ENCODE data around the gene KIAA1755.

The KIAA1755 gene

DNA sequence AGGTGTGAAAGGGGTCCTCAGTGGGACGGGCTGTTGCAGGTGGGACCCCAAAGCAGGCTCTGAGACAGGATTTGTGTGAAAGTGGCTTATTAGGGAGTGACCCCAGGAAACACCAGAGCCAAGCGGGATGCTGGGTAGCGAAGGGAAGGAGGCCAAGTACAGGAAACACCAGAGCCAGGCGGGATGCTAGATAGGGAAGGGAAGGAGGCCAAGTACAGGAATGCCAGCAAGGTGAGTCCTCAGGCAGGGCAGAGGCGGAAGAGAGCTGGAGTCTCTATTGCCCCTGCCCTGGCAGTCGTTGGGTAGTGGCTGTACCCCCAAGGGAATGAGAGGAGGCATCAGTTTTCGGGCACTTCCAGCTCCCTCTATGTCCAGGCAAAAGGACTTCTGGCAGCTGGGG lies 65.0 kb downstream of the KIAA1755 start:
- Histone ChIP-seq H3K4me1 (ENCODE audit: control extremely low read depth in 1 of 4, control insufficient read depth in 4 of 4, insufficient read depth in 4 of 4, low read length in 3 of 4) (no peaks in the 10 kb centered on the region), H3K9me3 (ENCODE audit: control extremely low read depth in 1 of 5, control insufficient read depth in 4 of 5, insufficient read depth in 2 of 5, low read depth in 1 of 5, low read length in 4 of 5) (no peaks in the 10 kb centered on the region), H3K4me3 (ENCODE audit: control insufficient read depth in 1 of 7, extremely low read depth in 1 of 7, insufficient read depth in 4 of 7, low read depth in 2 of 7, low read length in 6 of 7) (no peak overlapping the region), H3K27ac (ENCODE audit: insufficient read depth in 1 of 2, low read depth in 1 of 2, low read length in 2 of 2, poor library complexity in 1 of 2, severe bottlenecking in 2 of 2) (no peak overlapping the region), H3K27me3 (replicated peaks in 2 of 5; ENCODE audit: control insufficient read depth in 4 of 5, insufficient read depth in 5 of 5, low read length in 4 of 5) (peaks cover 0 to 11% (median 2%) of the 10 kb centered on the region in 5 experiments), H3K36me3 (ENCODE audit: control insufficient read depth in 4 of 4, insufficient read depth in 4 of 4, low read length in 3 of 4) (no peaks in the 10 kb centered on the region)
- CTCF ChIA-PET = interaction anchor here (1.0 to 2.0 kb wide), 4 partner anchors 8 to 25 kb away, joined by 4 to 9 read pairs (median 6); no protein-coding TSS in a partner anchor
- 90% methylated on average over 7 of the region's 7 CpGs for WGBS (ENCODE audit: insufficient coverage)
- POLR2A ChIA-PET = no interaction called here
- DNase-seq = no peak

DNA sequence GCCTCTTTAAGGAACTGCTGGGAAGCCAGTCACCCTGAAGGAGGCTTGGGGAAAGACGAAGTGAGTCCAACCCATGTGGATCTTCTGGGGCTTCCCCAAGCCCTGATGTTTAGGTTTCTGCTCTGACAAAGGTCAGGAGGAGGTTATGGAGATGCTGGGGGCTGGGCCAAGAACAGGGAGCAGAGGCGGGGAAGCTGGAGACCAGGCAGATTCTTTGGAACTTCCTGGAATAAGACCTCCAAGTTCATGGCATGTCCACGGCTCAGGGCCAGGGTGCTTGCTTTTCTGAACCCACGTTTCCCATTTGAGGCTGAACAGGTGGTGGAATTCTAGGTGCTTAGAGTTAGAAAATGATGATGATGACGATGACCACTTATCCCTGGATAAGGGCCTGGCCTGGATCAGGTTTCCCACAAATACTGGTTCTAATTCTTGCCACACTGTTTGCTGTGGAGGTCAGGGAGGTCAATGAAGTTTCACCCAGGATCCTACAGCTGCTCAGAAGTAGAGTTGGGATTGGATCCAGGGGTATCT lies 65.5 kb downstream of the KIAA1755 start:
- H3K4me3 ChIP-seq (ENCODE audit: control insufficient read depth in 1 of 7, extremely low read depth in 1 of 7, insufficient read depth in 4 of 7, low read depth in 2 of 7, low read length in 6 of 7) = no peak overlapping the region
- H3K27ac ChIP-seq (ENCODE audit: insufficient read depth in 1 of 2, low read depth in 1 of 2, low read length in 2 of 2, poor library complexity in 1 of 2, severe bottlenecking in 2 of 2) = no peak overlapping the region
- H3K27me3 ChIP-seq (replicated peaks in 2 of 5; ENCODE audit: control insufficient read depth in 4 of 5, insufficient read depth in 5 of 5, low read length in 4 of 5) = peaks cover 0 to 11% (median 4%) of the 10 kb centered on the region in 5 experiments
- ChIA-PET POLR2A (no interaction called here), CTCF (interaction anchor here (1.0 to 2.0 kb wide), 3 partner anchors 14 to 26 kb away, joined by 4 to 9 read pairs (median 6); no protein-coding TSS in a partner anchor)
- no peaks in the 10 kb centered on the region for H3K4me1 ChIP-seq (ENCODE audit: control extremely low read depth in 1 of 4, control insufficient read depth in 4 of 4, insufficient read depth in 4 of 4, low read length in 3 of 4)
- H3K9me3 ChIP-seq (ENCODE audit: control extremely low read depth in 1 of 5, control insufficient read depth in 4 of 5, insufficient read depth in 2 of 5, low read depth in 1 of 5, low read length in 4 of 5) = no peaks in the 10 kb centered on the region
- no peak for DNase-seq
- no peaks in the 10 kb centered on the region for H3K36me3 ChIP-seq (ENCODE audit: control insufficient read depth in 4 of 4, insufficient read depth in 4 of 4, low read length in 3 of 4)
- 97% methylated on average over 4 of the region's 5 CpGs for WGBS (ENCODE audit: insufficient coverage)

DNA sequence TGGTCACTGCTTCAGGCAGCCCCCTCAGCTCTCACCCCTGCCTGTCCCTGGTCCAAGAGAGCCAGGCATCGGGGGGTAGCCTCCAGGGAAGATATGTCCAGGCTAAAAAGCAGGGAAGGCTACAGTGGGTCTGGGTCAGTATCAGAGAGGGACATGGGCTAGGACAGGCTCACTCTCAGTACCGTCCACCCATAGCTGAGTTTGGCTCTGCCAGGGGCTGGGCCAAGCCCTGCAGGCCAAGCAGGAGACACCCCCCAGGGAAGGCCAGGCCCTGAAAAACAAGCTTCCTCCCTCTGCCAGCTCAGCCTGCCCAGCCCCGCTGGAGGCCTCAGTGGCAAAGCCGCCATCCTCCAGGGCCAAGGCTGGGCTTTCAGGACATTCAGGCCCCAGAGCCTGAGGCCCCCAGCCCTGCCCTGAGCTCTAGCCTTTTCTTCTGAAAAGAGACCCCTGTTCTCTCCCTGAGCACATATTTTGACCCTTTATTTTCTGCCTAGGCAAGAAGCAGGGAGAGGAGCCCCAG lies 66.9 kb downstream of the KIAA1755 start:
- Histone ChIP-seq H3K9me3 (ENCODE audit: control extremely low read depth in 1 of 5, control insufficient read depth in 4 of 5, insufficient read depth in 2 of 5, low read depth in 1 of 5, low read length in 4 of 5) (no peaks in the 10 kb centered on the region), H3K27me3 (replicated peaks in 2 of 5; ENCODE audit: control insufficient read depth in 4 of 5, insufficient read depth in 5 of 5, low read length in 4 of 5) (peaks cover 0 to 11% (median 4%) of the 10 kb centered on the region in 5 experiments), H3K4me3 (ENCODE audit: control insufficient read depth in 1 of 7, extremely low read depth in 1 of 7, insufficient read depth in 4 of 7, low read depth in 2 of 7, low read length in 6 of 7) (no peak overlapping the region), H3K27ac (ENCODE audit: insufficient read depth in 1 of 2, low read depth in 1 of 2, low read length in 2 of 2, poor library complexity in 1 of 2, severe bottlenecking in 2 of 2) (no peak overlapping the region), H3K36me3 (ENCODE audit: control insufficient read depth in 4 of 4, insufficient read depth in 4 of 4, low read length in 3 of 4) (no peaks in the 10 kb centered on the region), H3K4me1 (ENCODE audit: control extremely low read depth in 1 of 4, control insufficient read depth in 4 of 4, insufficient read depth in 4 of 4, low read length in 3 of 4) (no peaks in the 10 kb centered on the region)
- WGBS (ENCODE audit: insufficient coverage) = 94% methylated on average over 3 of the region's 4 CpGs
- POLR2A ChIA-PET = no interaction called here
- DNase-seq = no peak
- CTCF ChIA-PET = interaction anchor here (1.2 kb wide), 2 partner anchors 28 to 56 kb away, joined by 3 read pairs; no protein-coding TSS in a partner anchor

DNA sequence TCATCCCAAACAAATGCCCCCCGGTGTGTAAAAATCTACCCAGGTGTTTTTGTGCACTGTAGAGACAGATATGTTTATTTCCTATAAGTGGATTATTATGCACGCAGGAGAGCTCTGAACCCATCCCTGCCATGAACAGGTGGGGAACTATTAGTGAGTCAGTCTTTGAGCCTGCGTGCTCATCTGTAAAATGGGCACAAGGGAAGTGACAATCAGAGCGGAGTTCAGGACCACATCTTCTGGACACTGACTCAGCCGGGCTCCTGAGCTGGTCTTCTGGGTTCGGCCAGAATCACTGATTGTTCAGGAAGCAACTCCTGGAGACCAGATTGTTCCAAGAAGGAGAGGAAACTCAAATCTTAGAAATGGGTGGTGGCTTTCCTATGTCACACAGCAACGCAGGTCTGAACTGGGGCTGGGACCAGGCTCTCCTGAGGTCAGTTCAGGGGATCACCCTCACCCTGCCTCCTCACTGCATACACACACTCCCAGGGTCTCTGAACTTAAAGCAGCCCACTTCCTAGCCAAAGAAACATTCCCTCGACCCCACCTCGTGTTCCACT lies 68.1 kb downstream of the KIAA1755 start:
- DNase-seq = no peak
- Histone ChIP-seq H3K27me3 (replicated peaks in 2 of 5; ENCODE audit: control insufficient read depth in 4 of 5, insufficient read depth in 5 of 5, low read length in 4 of 5) (peaks cover 0 to 11% (median 4%) of the 10 kb centered on the region in 5 experiments), H3K36me3 (ENCODE audit: control insufficient read depth in 4 of 4, insufficient read depth in 4 of 4, low read length in 3 of 4) (no peaks in the 10 kb centered on the region), H3K9me3 (ENCODE audit: control extremely low read depth in 1 of 5, control insufficient read depth in 4 of 5, insufficient read depth in 2 of 5, low read depth in 1 of 5, low read length in 4 of 5) (no peaks in the 10 kb centered on the region), H3K4me1 (ENCODE audit: control extremely low read depth in 1 of 4, control insufficient read depth in 4 of 4, insufficient read depth in 4 of 4, low read length in 3 of 4) (no peaks in the 10 kb centered on the region), H3K27ac (ENCODE audit: insufficient read depth in 1 of 2, low read depth in 1 of 2, low read length in 2 of 2, poor library complexity in 1 of 2, severe bottlenecking in 2 of 2) (no peak overlapping the region), H3K4me3 (ENCODE audit: control insufficient read depth in 1 of 7, extremely low read depth in 1 of 7, insufficient read depth in 4 of 7, low read depth in 2 of 7, low read length in 6 of 7) (no peak overlapping the region)
- WGBS (ENCODE audit: insufficient coverage) = 96% methylated on average over 8 of the region's 9 CpGs
- ChIA-PET POLR2A (no interaction called here), CTCF (interaction anchor here (1.0 to 2.2 kb wide), 3 partner anchors 13 to 29 kb away, joined by 3 to 4 read pairs (median 4); no protein-coding TSS in a partner anchor)

DNA sequence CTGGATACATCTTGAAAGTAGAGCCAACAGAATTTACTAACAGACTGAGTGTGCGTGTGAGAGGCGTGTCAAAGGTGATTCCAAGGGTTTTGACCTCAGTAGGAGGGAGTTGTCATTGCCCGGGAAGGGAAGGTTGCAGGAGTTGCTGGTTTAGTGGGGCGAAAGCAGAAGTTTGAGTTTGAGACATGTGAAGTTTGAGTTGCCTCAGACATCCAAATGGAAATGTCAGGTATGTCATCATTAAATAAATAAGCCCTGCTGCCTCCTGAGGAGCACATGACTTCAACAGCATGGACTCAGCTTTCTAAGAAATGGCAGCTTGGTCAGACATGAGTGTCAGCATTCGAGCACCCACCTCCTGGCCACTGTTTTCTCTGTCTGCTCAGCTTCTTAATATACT lies 68.9 kb downstream of the KIAA1755 start:
- H3K4me3 ChIP-seq (ENCODE audit: control insufficient read depth in 1 of 7, extremely low read depth in 1 of 7, insufficient read depth in 4 of 7, low read depth in 2 of 7, low read length in 6 of 7) = no peak overlapping the region
- no peaks in the 10 kb centered on the region for H3K9me3 ChIP-seq (ENCODE audit: control extremely low read depth in 1 of 5, control insufficient read depth in 4 of 5, insufficient read depth in 2 of 5, low read depth in 1 of 5, low read length in 4 of 5)
- ChIA-PET POLR2A (no interaction called here), CTCF (interaction anchor here (1.5 to 2.2 kb wide), 2 partner anchors 14 to 26 kb away, joined by 3 to 4 read pairs; no protein-coding TSS in a partner anchor)
- H3K27me3 ChIP-seq (replicated peaks in 2 of 5; ENCODE audit: control insufficient read depth in 4 of 5, insufficient read depth in 5 of 5, low read length in 4 of 5) = peaks cover 0 to 9% (median 4%) of the 10 kb centered on the region in 5 experiments
- H3K27ac ChIP-seq (ENCODE audit: insufficient read depth in 1 of 2, low read depth in 1 of 2, low read length in 2 of 2, poor library complexity in 1 of 2, severe bottlenecking in 2 of 2) = no peak overlapping the region
- WGBS (ENCODE audit: insufficient coverage) = 93% methylated on average over 5 of the region's 5 CpGs
- no peaks in the 10 kb centered on the region for H3K36me3 ChIP-seq (ENCODE audit: control insufficient read depth in 4 of 4, insufficient read depth in 4 of 4, low read length in 3 of 4)
- H3K4me1 ChIP-seq (ENCODE audit: control extremely low read depth in 1 of 4, control insufficient read depth in 4 of 4, insufficient read depth in 4 of 4, low read length in 3 of 4) = no peaks in the 10 kb centered on the region
- no peak for DNase-seq

DNA sequence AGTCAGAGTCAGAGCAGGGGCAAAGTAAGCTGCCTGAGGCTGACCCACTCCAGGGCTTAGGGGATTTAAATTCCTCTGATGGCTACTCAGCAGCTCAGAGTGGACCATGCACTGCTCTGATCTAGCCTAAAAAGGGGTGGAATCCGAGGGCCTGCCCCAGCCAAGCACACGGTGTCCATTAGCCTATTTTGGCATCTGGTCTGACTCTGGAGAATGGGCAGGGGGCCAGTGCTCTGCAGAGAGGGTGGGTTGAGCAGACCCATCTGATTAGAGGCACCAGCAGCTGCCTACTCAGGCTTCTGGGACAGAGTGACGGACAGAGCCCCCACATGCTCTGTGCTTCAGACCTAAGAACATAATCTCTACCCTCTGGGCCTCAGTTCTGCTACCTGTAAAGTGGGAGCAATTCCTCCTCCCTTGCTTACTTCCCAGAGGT lies 69.6 kb downstream of the KIAA1755 start:
- CTCF ChIA-PET = interaction anchor here (0.6 to 2.2 kb wide), 3 partner anchors 14 to 38 kb away, joined by 3 to 5 read pairs (median 4); no protein-coding TSS in a partner anchor
- H3K4me3 ChIP-seq (ENCODE audit: control insufficient read depth in 1 of 7, extremely low read depth in 1 of 7, insufficient read depth in 4 of 7, low read depth in 2 of 7, low read length in 6 of 7) = no peak overlapping the region
- no peaks in the 10 kb centered on the region for H3K9me3 ChIP-seq (ENCODE audit: control extremely low read depth in 1 of 5, control insufficient read depth in 4 of 5, insufficient read depth in 2 of 5, low read depth in 1 of 5, low read length in 4 of 5)
- POLR2A ChIA-PET = no interaction called here
- WGBS (ENCODE audit: insufficient coverage) = 100% methylated on average over 3 of the region's 3 CpGs
- no peak for DNase-seq
- H3K4me1 ChIP-seq (ENCODE audit: control extremely low read depth in 1 of 4, control insufficient read depth in 4 of 4, insufficient read depth in 4 of 4, low read length in 3 of 4) = no peaks in the 10 kb centered on the region
- H3K27ac ChIP-seq (ENCODE audit: insufficient read depth in 1 of 2, low read depth in 1 of 2, low read length in 2 of 2, poor library complexity in 1 of 2, severe bottlenecking in 2 of 2) = no peak overlapping the region
- H3K27me3 ChIP-seq (replicated peaks in 2 of 5; ENCODE audit: control insufficient read depth in 4 of 5, insufficient read depth in 5 of 5, low read length in 4 of 5) = peaks cover 0 to 5% (median 2%) of the 10 kb centered on the region in 5 experiments
- H3K36me3 ChIP-seq (ENCODE audit: control insufficient read depth in 4 of 4, insufficient read depth in 4 of 4, low read length in 3 of 4) = no peaks in the 10 kb centered on the region

DNA sequence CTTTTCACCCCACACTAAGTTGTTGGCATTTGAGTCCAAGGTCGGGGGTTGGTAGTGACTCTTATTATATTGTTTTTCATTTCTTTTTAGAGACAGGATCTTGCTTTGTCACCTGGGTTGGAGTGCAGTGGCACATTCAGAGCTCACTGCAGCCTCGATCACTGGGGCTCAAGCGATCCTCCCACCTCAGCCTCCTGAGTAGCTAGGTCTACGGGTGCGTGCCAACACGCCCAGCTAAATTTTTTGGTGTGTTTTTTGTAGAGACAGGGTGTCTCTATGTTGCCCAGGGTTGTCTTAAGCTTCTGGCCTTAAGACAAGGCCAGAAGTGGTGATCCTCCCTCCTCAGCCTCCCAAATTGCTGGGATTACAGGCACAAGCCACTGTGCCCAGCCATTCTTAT lies 70.4 kb downstream of the KIAA1755 start:
- WGBS (ENCODE audit: insufficient coverage) = no CpG with 5 or more reads among the region's 6 CpGs
- no peak overlapping the region for H3K4me3 ChIP-seq (ENCODE audit: control insufficient read depth in 1 of 7, extremely low read depth in 1 of 7, insufficient read depth in 4 of 7, low read depth in 2 of 7, low read length in 6 of 7)
- no peak overlapping the region for H3K27ac ChIP-seq (ENCODE audit: insufficient read depth in 1 of 2, low read depth in 1 of 2, low read length in 2 of 2, poor library complexity in 1 of 2, severe bottlenecking in 2 of 2)
- no peaks in the 10 kb centered on the region for H3K4me1 ChIP-seq (ENCODE audit: control extremely low read depth in 1 of 4, control insufficient read depth in 4 of 4, insufficient read depth in 4 of 4, low read length in 3 of 4)
- H3K27me3 ChIP-seq (replicated peaks in 2 of 5; ENCODE audit: control insufficient read depth in 4 of 5, insufficient read depth in 5 of 5, low read length in 4 of 5) = peaks cover 0 to 5% (median 2%) of the 10 kb centered on the region in 5 experiments
- ChIA-PET CTCF (interaction anchor here (1.1 to 2.2 kb wide), 3 partner anchors 9 to 32 kb away, joined by 3 to 5 read pairs (median 4); no protein-coding TSS in a partner anchor), POLR2A (no interaction called here)
- no peak for DNase-seq
- no peaks in the 10 kb centered on the region for H3K9me3 ChIP-seq (ENCODE audit: control extremely low read depth in 1 of 5, control insufficient read depth in 4 of 5, insufficient read depth in 2 of 5, low read depth in 1 of 5, low read length in 4 of 5)
- H3K36me3 ChIP-seq (ENCODE audit: control insufficient read depth in 4 of 4, insufficient read depth in 4 of 4, low read length in 3 of 4) = no peaks in the 10 kb centered on the region
